K562 (cell line): Measurements from ENCODE around the gene RGPD8.
"Not testable (repeated sequence)": the region's sequence is repeated elsewhere in the genome, so short reads cannot be mapped to it uniquely, and the experiment has no call there.

Experiments used
- CTCF ChIP-seq, 3 experiments: IDR thresholded peaks in 2 of 3; conservative IDR thresholded peaks in 1 of 3; 2 replicates each; pipeline ENCODE4 v1.5.1; 2011 to 2012; ENCODE audit warnings: low read length in 3 of 3, mild to moderate bottlenecking in 3 of 3, control low read depth in 2 of 3, improper control_type of control experiment in 1 of 3, inconsistent platforms in 1 of 3, low read depth in 1 of 3, mixed read lengths in 1 of 3, moderate library complexity in 1 of 3; ENCODE audit not compliant: insufficient read depth in 2 of 3
- HBP1 ChIP-seq: fragments of 450-650 bp; formaldehyde crosslinking; IDR thresholded peaks from 2 replicates; pipeline ENCODE4 v1.4.0; 2022; ENCODE audit warnings: missing genetic modification characterization

DNA sequence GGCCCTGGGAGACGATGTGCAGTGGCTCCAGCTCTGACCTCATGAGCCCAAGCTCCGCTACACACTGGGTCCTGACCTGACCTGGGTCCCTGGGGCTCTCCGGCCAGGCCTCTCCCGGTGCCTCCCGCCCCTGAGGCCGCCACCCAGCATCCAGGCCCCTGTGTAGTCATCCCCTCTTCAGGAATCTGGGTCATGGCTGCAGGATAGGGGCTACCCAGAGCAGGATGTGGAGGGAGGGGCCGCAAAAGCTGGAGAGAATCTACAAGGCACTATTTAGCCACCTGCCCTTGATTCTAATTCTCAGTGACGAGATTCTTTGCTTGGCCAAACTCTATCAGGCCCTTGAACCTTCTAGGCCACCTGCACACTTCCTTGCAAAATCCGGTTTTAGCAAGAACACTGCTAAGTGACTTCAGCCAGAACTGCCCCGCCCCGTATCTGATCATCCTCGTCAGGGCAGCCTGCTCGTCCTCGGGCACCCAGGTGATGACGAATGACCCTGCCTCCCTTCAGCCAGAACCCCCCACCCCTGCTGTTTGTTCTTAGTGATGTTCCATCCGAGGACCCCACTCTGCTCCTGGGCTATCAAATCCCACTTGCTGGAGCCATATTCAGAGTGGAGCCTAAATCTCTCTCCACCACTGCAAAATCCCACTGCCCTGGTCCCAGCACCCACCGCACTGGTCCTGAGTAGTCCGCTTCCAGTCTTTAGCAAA lies 2.4 kb upstream of the RGPD8 start:
- not testable (repeated sequence) for TF ChIP-seq HBP1 (CRISPR knock-in tag); CTCF (IDR thresholded peaks at IDR 0.05 in 2 of 3, conservative IDR thresholded peaks at IDR 0.05 in 1 of 3; ENCODE audit: insufficient read depth in 2 of 3, low read depth in 1 of 3, low read length in 3 of 3)
